Measurements from ENCODE around the gene SYVN1.

DNA sequence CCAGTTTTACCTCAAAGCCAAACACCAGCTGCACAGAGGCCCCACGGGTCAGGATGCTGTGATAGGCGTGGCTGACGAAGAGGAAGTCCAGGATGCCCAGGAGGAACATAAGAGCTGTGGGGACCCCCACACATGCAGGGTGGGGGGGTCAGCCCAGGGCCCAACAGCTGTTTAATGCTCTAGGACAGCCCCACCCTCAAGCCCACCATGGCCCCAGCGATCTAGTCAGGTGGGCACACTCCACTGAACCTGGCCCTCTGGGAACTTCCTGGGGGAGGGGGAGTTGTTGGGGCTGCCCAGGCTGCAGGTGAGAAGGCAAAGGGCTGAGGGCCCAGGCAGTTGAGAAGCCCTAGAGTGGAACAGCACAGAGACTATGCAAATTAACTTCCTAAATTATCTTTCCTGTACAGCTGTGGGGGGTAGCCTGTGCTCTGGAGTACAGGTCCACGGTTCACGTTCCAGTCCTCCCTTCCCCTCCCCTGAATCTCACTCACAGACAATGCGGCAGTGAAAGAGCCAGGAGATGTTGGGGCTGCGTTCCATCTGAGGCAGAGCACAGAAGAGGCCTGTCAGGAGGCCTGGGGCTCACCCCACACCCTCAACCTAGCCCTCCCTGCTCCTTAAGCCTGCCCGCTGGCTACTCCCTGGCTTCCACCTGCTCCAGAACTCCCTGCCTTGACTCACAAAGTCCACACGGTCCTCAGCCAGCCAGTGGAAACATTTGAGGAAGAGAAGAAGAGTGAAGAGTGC lies 1.9 kb downstream of the SYVN1 start:
- no peak for TF ChIP-seq CTCF (IDR thresholded peaks at IDR 0.05)
- TF ChIP-seq TAF1 (IDR thresholded peaks at IDR 0.05; ENCODE audit: borderline replicate concordance, low read depth, low read length) = no peak
- no peak for TF ChIP-seq RCOR1 (IDR thresholded peaks at IDR 0.05; ENCODE audit: low read length)
- TF ChIP-seq FOXM1 (IDR thresholded peaks at IDR 0.05; ENCODE audit: low read depth) = no peak
- no peak for TF ChIP-seq FOSL2 (IDR thresholded peaks at IDR 0.05; ENCODE audit: borderline replicate concordance, low read depth)
- no peak for TF ChIP-seq RAD21 (IDR thresholded peaks at IDR 0.05; ENCODE audit: low read length)
- no peak for TF ChIP-seq POLR2AphosphoS5 (IDR thresholded peaks at IDR 0.05; ENCODE audit: low read depth, low read length)
- no peak for TF ChIP-seq RFX5 (IDR thresholded peaks at IDR 0.05; ENCODE audit: low read length)
- no peak for TF ChIP-seq TEAD4 (IDR thresholded peaks at IDR 0.05; ENCODE audit: borderline replicate concordance, insufficient read depth)
- TF ChIP-seq GABPA (IDR thresholded peaks at IDR 0.05; ENCODE audit: low read depth) = no peak
- no peak for TF ChIP-seq REST (IDR thresholded peaks at IDR 0.05; ENCODE audit: low read depth, low read length)
